GM23338 (cell line): ENCODE data around the gene MATCAP1. TPM values are rescaled to one million over a fixed set of nuclear protein-coding genes. Genes with fewer than 3 reads are reported as not detected.

Experiments used
- ATAC-seq: fragments of 200-7000 bp; cut with Tn5 transposase; 3 replicates; pipeline ENCODE4 v1.9.1; 2020
- DNase-seq: peaks from one replicate; pipeline ENCODE4 v3.0.0-alpha.2; 2015; ENCODE audit warnings: low spot score
- H2AFZ ChIP-seq: fragments of 200-600 bp; sonication (generic); 2 replicates; pipeline ENCODE4 v1.8.0; 2016; ENCODE audit warnings: antibody characterized with exemption, mild to moderate bottlenecking, moderate library complexity
- H3F3A ChIP-seq: fragments of 200-600 bp; sonication (generic); replicated peaks from 2 replicates; pipeline ENCODE4 v1.8.0; 2017; ENCODE audit warnings: antibody characterized with exemption, mixed run types, low read depth
- H3K27ac ChIP-seq: fragments of 200-600 bp; sonication (generic); 2 replicates; pipeline ENCODE4 v1.6.1; 2016; ENCODE audit warnings: low read depth
- H3K27me3 ChIP-seq: fragments of 200-600 bp; sonication (generic); 2 replicates; pipeline ENCODE4 v1.8.0; 2016; ENCODE audit warnings: mild to moderate bottlenecking, mixed run types, moderate library complexity; ENCODE audit not compliant: insufficient read depth
- H3K36me3 ChIP-seq: fragments of 200-600 bp; sonication (generic); 2 replicates; pipeline ENCODE4 v1.8.0; 2016; ENCODE audit warnings: mild to moderate bottlenecking; ENCODE audit not compliant: insufficient read depth
- H3K4me1 ChIP-seq: fragments of 200-600 bp; sonication (generic); 2 replicates; pipeline ENCODE4 v1.8.0; 2016; ENCODE audit warnings: mild to moderate bottlenecking, moderate library complexity; ENCODE audit not compliant: insufficient read depth
- H3K4me2 ChIP-seq: fragments of 200-600 bp; sonication (generic); 2 replicates; pipeline ENCODE4 v1.7.1; 2017; ENCODE audit warnings: mixed run types
- H3K4me3 ChIP-seq: fragments of 200-600 bp; sonication (generic); 2 replicates; pipeline ENCODE4 v1.6.1; 2016; ENCODE audit warnings: mixed run types
- H3K79me2 ChIP-seq: fragments of 200-600 bp; sonication (generic); replicated peaks from 2 replicates; pipeline ENCODE4 v1.8.0; 2017; ENCODE audit warnings: mild to moderate bottlenecking; ENCODE audit not compliant: insufficient read depth
- H3K9me2 ChIP-seq: fragments of 200-600 bp; sonication (generic); 2 replicates; pipeline ENCODE4 v1.8.0; 2017; ENCODE audit not compliant: insufficient read depth
- H4K20me1 ChIP-seq: fragments of 200-600 bp; sonication (generic); replicated peaks from 2 replicates; pipeline ENCODE4 v1.8.0; 2017; ENCODE audit warnings: mild to moderate bottlenecking; ENCODE audit not compliant: insufficient read depth
- H3K27ac Mint-ChIP-seq: 2 replicates; pipeline ENCODE4 v1.8.0; 2020; ENCODE audit warnings: inconsistent platforms, mild to moderate bottlenecking, moderate library complexity, mixed read lengths
- H3K27me3 Mint-ChIP-seq: 3 replicates; pipeline ENCODE4 v1.8.0; 2022; ENCODE audit warnings: low read depth, mild to moderate bottlenecking, moderate library complexity, mixed read lengths, inconsistent platforms; ENCODE audit not compliant: insufficient read depth, poor library complexity
- H3K36me3 Mint-ChIP-seq: 3 replicates; pipeline ENCODE4 v1.8.0; 2021; ENCODE audit warnings: low read depth, mild to moderate bottlenecking, inconsistent platforms, moderate library complexity, mixed read lengths
- H3K4me1 Mint-ChIP-seq: 3 replicates; pipeline ENCODE4 v1.8.0; 2020; ENCODE audit warnings: mild to moderate bottlenecking, inconsistent platforms, mixed read lengths
- H3K4me3 Mint-ChIP-seq: 3 replicates; pipeline ENCODE4 v1.8.0; 2021; ENCODE audit warnings: moderate library complexity, mild to moderate bottlenecking, inconsistent platforms, mixed read lengths
- H3K9me3 Mint-ChIP-seq: 3 replicates; pipeline ENCODE4 v1.8.0; 2020; ENCODE audit warnings: moderate library complexity, mild to moderate bottlenecking, inconsistent platforms, mixed read lengths
- CREB1 ChIP-seq: fragments of 250-450 bp; sonication (Bioruptor Pico); IDR thresholded peaks from 2 replicates; pipeline ENCODE4 v1.5.0; 2020; ENCODE audit warnings: low read depth, mild to moderate bottlenecking, moderate library complexity
- EZH2phosphoT487 ChIP-seq: fragments of 200-600 bp; sonication (generic); IDR thresholded peaks from one replicate; pipeline ENCODE4 v1.8.1; 2018; ENCODE audit warnings: antibody characterized with exemption; ENCODE audit not compliant: unreplicated experiment
- JUNB ChIP-seq: IDR thresholded peaks from one replicate; pipeline ENCODE4 v1.6.1; 2016; ENCODE audit warnings: antibody characterized with exemption; ENCODE audit not compliant: unreplicated experiment
- NANOG ChIP-seq: IDR thresholded peaks from 2 replicates; pipeline ENCODE4 v1.6.1; 2016; ENCODE audit warnings: antibody characterized with exemption, borderline replicate concordance
- POLR2AphosphoS5 ChIP-seq: IDR thresholded peaks from 2 replicates; pipeline ENCODE4 v1.6.1; 2016; ENCODE audit warnings: antibody characterized with exemption, low read depth
- STAT1 ChIP-seq: IDR thresholded peaks from one replicate; pipeline ENCODE4 v1.6.1; 2016; ENCODE audit warnings: antibody characterized with exemption; ENCODE audit not compliant: unreplicated experiment
- ZNF331 ChIP-seq: fragments of 250-450 bp; sonication (Bioruptor Pico); IDR thresholded peaks from 2 replicates; pipeline ENCODE4 v1.5.0; 2020; ENCODE audit warnings: low read depth, mild to moderate bottlenecking, moderate library complexity
- polyA plus RNA-seq: library from polyadenylated mRNA; unstranded; fragments of >200 nt; fragmentation: Nextera tagmentation; extraction: Ambion mirVana; gene quantifications from 2 replicates; pipeline ENCODE4 v1.2.1, GENCODE V29; 2016
- total RNA-seq: library from RNA; depleted of rRNA; stranded (reverse); fragments of >200 nt; shearing (Covaris generic); gene quantifications from 2 replicates; pipeline ENCODE4 v1.2.3, GENCODE V29; 2014
- TF ChIP-seq, protein P1 (sequence below): IDR thresholded peaks from 2 replicates; pipeline ENCODE4 v1.6.1; 2016; ENCODE audit warnings: antibody characterized with exemption
- TF ChIP-seq, protein P2 (sequence below): fragments of 250-450 bp; sonication (Bioruptor Pico); IDR thresholded peaks from 2 replicates; pipeline ENCODE4 v1.5.0; 2020; ENCODE audit warnings: mild to moderate bottlenecking, moderate library complexity
- TF ChIP-seq, protein P3 (sequence below): IDR thresholded peaks from one replicate; pipeline ENCODE4 v1.6.1; 2018; ENCODE audit warnings: antibody characterized with exemption; ENCODE audit not compliant: unreplicated experiment

MATCAP1 gene
- total and polyA plus RNA-seq, 2 experiments from 2014 or later: 9.5 to 22.7 TPM

DNA sequence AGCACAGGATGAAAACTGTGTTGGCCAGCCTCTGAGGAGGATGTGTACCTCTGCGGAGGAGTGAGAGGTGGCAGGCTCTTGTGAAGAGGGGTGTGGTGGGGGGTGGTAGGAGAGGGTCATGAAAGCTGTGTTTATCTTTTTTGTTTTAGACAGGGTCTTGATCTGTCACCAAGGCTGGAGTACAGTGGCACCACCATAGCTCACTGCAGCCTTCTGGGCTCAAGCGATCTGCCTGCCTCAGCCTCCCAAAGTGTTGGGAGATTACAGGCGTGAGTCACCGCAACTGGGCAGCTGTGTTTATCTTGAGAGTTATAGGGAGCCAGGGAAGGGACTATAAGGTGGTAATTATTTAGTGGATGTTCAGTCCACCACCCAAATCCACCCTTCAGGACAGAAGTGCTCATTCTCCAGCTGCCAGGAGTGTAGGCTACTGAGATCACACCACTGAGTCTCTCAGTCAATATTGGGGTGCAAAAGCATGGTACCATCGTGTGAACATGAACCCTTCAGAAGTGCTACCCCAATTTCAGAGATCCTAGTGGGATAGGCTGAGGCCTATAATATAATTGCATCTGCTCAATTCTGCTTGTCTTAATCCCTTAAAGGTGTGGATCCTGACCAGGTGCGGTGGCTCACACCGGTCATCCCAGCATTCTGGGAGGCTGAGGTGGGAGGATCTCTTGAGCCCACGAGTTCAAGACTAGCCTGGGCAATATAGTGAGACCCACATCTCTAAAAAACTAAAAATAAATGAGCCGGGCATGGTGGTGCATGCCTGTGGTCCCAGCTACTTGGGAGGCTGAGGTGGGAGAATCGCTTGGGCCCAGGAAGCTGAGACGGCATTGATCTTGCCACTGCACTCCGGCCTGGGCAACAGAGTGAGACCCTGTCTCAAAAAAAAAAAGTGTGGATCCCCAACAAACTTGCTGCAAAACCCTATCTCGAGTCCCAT lies 7.0 kb upstream of the MATCAP1 start:
- Histone ChIP-seq H3K27ac (no peak overlapping the region), H3K4me2 (no peak overlapping the region), H3K4me1 (peaks cover 11% of the 10 kb centered on the region; the same call in 1 of the 2 replicates), H3K9me2 (no peaks in the 10 kb centered on the region), H3K27me3 (peaks cover 11% of the 10 kb centered on the region), H3F3A (0 out of 2 replicates have a peak, but pooled peaks cover 6% of the 10 kb centered on the region), H3K4me3 (no peak overlapping the region), H2AFZ (no peak overlapping the region; the same call in 1 of the 2 replicates), H3K79me2 (peaks cover 21% of the 10 kb centered on the region), H4K20me1 (peaks cover 18% of the 10 kb centered on the region), H3K36me3 (peaks cover 8% of the 10 kb centered on the region; the same call in 1 of the 2 replicates)
- peak overlapping the region; percentile 93; the same call in 1 of the 3 replicates for H3K4me3 Mint-ChIP-seq
- no peaks in the 10 kb centered on the region for H3K9me3 Mint-ChIP-seq
- H3K27me3 Mint-ChIP-seq: peaks cover 18% of the 10 kb centered on the region
- no peak overlapping the region; the same call in 1 of the 2 replicates for H3K27ac Mint-ChIP-seq
- ATAC-seq: no peak
- no peak for DNase-seq
- TF ChIP-seq, protein P1, sequence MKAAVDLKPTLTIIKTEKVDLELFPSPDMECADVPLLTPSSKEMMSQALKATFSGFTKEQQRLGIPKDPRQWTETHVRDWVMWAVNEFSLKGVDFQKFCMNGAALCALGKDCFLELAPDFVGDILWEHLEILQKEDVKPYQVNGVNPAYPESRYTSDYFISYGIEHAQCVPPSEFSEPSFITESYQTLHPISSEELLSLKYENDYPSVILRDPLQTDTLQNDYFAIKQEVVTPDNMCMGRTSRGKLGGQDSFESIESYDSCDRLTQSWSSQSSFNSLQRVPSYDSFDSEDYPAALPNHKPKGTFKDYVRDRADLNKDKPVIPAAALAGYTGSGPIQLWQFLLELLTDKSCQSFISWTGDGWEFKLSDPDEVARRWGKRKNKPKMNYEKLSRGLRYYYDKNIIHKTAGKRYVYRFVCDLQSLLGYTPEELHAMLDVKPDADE: no peak
- TF ChIP-seq EZH2phosphoT487 (no peak), NANOG (no peak), POLR2AphosphoS5 (no peak), CREB1 (CRISPR knock-in tag) (no peak), ZNF331 (CRISPR knock-in tag) (no peak), STAT1 (no peak), JUNB (no peak)
- TF ChIP-seq, protein P2, sequence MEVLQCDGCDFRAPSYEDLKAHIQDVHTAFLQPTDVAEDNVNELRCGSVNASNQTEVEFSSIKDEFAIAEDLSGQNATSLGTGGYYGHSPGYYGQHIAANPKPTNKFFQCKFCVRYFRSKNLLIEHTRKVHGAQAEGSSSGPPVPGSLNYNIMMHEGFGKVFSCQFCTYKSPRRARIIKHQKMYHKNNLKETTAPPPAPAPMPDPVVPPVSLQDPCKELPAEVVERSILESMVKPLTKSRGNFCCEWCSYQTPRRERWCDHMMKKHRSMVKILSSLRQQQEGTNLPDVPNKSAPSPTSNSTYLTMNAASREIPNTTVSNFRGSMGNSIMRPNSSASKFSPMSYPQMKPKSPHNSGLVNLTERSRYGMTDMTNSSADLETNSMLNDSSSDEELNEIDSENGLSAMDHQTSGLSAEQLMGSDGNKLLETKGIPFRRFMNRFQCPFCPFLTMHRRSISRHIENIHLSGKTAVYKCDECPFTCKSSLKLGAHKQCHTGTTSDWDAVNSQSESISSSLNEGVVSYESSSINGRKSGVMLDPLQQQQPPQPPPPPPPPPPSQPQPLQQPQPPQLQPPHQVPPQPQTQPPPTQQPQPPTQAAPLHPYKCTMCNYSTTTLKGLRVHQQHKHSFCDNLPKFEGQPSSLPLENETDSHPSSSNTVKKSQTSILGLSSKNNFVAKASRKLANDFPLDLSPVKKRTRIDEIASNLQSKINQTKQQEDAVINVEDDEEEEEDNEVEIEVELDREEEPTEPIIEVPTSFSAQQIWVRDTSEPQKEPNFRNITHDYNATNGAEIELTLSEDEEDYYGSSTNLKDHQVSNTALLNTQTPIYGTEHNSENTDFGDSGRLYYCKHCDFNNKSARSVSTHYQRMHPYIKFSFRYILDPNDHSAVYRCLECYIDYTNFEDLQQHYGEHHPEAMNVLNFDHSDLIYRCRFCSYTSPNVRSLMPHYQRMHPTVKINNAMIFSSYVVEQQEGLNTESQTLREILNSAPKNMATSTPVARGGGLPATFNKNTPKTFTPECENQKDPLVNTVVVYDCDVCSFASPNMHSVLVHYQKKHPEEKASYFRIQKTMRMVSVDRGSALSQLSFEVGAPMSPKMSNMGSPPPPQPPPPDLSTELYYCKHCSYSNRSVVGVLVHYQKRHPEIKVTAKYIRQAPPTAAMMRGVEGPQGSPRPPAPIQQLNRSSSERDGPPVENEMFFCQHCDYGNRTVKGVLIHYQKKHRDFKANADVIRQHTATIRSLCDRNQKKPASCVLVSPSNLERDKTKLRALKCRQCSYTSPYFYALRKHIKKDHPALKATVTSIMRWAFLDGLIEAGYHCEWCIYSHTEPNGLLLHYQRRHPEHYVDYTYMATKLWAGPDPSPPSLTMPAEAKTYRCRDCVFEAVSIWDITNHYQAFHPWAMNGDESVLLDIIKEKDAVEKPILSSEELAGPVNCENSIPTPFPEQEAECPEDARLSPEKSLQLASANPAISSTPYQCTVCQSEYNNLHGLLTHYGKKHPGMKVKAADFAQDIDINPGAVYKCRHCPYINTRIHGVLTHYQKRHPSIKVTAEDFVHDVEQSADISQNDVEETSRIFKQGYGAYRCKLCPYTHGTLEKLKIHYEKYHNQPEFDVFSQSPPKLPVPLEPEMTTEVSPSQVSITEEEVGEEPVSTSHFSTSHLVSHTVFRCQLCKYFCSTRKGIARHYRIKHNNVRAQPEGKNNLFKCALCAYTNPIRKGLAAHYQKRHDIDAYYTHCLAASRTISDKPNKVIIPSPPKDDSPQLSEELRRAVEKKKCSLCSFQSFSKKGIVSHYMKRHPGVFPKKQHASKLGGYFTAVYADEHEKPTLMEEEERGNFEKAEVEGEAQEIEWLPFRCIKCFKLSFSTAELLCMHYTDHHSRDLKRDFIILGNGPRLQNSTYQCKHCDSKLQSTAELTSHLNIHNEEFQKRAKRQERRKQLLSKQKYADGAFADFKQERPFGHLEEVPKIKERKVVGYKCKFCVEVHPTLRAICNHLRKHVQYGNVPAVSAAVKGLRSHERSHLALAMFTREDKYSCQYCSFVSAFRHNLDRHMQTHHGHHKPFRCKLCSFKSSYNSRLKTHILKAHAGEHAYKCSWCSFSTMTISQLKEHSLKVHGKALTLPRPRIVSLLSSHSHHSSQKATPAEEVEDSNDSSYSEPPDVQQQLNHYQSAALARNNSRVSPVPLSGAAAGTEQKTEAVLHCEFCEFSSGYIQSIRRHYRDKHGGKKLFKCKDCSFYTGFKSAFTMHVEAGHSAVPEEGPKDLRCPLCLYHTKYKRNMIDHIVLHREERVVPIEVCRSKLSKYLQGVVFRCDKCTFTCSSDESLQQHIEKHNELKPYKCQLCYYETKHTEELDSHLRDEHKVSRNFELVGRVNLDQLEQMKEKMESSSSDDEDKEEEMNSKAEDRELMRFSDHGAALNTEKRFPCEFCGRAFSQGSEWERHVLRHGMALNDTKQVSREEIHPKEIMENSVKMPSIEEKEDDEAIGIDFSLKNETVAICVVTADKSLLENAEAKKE (CRISPR knock-in tag): no peak
- TF ChIP-seq, protein P3, sequence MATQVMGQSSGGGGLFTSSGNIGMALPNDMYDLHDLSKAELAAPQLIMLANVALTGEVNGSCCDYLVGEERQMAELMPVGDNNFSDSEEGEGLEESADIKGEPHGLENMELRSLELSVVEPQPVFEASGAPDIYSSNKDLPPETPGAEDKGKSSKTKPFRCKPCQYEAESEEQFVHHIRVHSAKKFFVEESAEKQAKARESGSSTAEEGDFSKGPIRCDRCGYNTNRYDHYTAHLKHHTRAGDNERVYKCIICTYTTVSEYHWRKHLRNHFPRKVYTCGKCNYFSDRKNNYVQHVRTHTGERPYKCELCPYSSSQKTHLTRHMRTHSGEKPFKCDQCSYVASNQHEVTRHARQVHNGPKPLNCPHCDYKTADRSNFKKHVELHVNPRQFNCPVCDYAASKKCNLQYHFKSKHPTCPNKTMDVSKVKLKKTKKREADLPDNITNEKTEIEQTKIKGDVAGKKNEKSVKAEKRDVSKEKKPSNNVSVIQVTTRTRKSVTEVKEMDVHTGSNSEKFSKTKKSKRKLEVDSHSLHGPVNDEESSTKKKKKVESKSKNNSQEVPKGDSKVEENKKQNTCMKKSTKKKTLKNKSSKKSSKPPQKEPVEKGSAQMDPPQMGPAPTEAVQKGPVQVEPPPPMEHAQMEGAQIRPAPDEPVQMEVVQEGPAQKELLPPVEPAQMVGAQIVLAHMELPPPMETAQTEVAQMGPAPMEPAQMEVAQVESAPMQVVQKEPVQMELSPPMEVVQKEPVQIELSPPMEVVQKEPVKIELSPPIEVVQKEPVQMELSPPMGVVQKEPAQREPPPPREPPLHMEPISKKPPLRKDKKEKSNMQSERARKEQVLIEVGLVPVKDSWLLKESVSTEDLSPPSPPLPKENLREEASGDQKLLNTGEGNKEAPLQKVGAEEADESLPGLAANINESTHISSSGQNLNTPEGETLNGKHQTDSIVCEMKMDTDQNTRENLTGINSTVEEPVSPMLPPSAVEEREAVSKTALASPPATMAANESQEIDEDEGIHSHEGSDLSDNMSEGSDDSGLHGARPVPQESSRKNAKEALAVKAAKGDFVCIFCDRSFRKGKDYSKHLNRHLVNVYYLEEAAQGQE: no peak
- peaks cover 26% of the 10 kb centered on the region for H3K4me1 Mint-ChIP-seq
- H3K36me3 Mint-ChIP-seq: peaks cover 25% of the 10 kb centered on the region
